ENCODE results near the gene RAD51C.
"Not testable (repeated sequence)": the region's sequence is repeated elsewhere in the genome, so short reads cannot be mapped to it uniquely, and the experiment has no call there.

DNA sequence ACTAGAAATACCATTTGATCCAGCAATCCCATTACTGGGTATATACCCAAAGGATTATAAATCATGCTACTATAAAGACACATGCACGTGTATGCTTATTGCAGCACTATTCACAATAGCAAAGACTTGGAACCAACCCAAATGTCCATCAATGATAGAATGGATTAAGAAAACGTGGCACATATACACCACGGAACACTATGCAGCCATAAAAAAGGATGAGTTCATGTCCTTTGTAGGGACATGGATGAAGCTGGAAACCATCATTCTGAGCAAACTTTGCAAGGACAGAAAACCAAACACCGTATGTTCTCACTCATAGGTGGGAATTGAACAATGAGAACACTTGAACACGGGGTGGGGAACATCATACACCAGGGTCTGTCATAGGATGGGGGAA lies 14.1 kb upstream of the RAD51C start:
- TF ChIP-seq, protein P1, sequence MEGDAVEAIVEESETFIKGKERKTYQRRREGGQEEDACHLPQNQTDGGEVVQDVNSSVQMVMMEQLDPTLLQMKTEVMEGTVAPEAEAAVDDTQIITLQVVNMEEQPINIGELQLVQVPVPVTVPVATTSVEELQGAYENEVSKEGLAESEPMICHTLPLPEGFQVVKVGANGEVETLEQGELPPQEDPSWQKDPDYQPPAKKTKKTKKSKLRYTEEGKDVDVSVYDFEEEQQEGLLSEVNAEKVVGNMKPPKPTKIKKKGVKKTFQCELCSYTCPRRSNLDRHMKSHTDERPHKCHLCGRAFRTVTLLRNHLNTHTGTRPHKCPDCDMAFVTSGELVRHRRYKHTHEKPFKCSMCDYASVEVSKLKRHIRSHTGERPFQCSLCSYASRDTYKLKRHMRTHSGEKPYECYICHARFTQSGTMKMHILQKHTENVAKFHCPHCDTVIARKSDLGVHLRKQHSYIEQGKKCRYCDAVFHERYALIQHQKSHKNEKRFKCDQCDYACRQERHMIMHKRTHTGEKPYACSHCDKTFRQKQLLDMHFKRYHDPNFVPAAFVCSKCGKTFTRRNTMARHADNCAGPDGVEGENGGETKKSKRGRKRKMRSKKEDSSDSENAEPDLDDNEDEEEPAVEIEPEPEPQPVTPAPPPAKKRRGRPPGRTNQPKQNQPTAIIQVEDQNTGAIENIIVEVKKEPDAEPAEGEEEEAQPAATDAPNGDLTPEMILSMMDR (IDR thresholded peaks at IDR 0.05; ENCODE audit: poor library complexity) = not testable (repeated sequence)
- TF ChIP-seq EZH2phosphoT487 (IDR thresholded peaks at IDR 0.05; ENCODE audit: low read depth, severe bottlenecking, unreplicated experiment) = not testable (repeated sequence)

All from hepatocyte (in vitro differentiated cells).